Astrocyte (in vitro differentiated cells and primary cell): ENCODE results near the gene RND3.

Experiments
- EZH2 ChIP-seq: IDR thresholded peaks from 2 replicates; pipeline ENCODE4 v1.6.1; 2012; ENCODE audit warnings: mild to moderate bottlenecking, low read length, inconsistent platforms; ENCODE audit not compliant: insufficient read depth
- TF ChIP-seq, protein P1 (sequence below): IDR thresholded peaks from 2 replicates; pipeline ENCODE4 v1.5.1; 2011; ENCODE audit warnings: low read depth, mild to moderate bottlenecking, inconsistent platforms, low read length, moderate library complexity; ENCODE audit not compliant: insufficient read depth

- no peak for TF ChIP-seq EZH2
- TF ChIP-seq, protein P1, sequence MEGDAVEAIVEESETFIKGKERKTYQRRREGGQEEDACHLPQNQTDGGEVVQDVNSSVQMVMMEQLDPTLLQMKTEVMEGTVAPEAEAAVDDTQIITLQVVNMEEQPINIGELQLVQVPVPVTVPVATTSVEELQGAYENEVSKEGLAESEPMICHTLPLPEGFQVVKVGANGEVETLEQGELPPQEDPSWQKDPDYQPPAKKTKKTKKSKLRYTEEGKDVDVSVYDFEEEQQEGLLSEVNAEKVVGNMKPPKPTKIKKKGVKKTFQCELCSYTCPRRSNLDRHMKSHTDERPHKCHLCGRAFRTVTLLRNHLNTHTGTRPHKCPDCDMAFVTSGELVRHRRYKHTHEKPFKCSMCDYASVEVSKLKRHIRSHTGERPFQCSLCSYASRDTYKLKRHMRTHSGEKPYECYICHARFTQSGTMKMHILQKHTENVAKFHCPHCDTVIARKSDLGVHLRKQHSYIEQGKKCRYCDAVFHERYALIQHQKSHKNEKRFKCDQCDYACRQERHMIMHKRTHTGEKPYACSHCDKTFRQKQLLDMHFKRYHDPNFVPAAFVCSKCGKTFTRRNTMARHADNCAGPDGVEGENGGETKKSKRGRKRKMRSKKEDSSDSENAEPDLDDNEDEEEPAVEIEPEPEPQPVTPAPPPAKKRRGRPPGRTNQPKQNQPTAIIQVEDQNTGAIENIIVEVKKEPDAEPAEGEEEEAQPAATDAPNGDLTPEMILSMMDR: no peak
Measured at GRCh38 chr2:150522269-150522668, 34.8 kb upstream of the RND3 start.
